ENCODE measurements around the gene TOX4. TPM values are rescaled to one million over a fixed set of nuclear protein-coding genes. Genes with fewer than 3 reads are reported as not detected.

Gene TOX4
- total RNA-seq, result 16.6 and 23.0 TPM in 2 replicates

DNA sequence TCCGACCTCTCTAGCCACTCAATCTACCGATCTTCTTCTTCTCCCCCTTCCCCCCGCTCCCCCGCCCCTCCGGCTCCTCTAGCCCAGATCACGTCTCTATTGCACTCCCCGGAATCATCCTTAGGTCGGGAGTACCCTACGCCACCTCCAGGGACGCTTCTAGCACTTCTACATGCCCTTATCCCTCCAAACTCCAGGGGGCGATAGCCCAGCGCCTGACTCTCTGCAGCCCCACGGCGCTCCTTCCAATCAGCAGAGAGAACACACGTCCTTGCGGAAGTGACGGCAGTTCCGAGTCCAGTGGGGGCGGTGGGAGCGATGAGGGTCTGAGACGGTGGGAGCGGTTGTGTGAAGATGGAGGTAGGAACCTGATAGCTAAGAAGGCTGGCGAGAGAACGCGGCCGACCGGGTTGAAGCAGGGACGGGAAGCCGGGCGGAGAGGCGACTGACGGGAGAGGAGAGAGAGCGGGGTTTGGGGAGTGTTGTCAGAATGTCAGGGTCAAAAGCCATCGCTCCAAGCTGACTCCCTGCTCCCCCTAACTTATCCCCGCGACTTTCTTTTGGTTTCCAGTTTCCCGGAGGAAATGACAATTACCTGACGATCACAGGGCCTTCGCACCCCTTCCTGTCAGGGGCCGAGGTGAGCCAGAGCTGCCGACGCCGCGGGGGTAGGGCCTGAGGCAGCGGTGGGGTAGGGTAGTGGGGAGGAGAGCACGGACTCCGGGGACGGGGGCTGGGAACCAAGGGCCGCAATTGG is at the start of gene TOX4, which contains the start of gene RAB2B:
Gene TOX4, plus strand, starts transcription at position 271 of the 757 bp plus-strand sequence. Its CDS starts 84 bp downstream, at position 355.
Gene RAB2B, minus strand, starts transcription at position 35 of the 757 bp plus-strand sequence. CDS start 87 bp downstream, outside the sequence.
- Histone ChIP-seq H3K4me3 (ENCODE audit: low read depth, low read length) (peak within 1 kb of the TSS; percentile 99), H3K36me3 (ENCODE audit: control insufficient read depth, insufficient read depth, low read length) (no peaks in the 10 kb centered on the region), H3K27me3 (ENCODE audit: control insufficient read depth, insufficient read depth, low read length) (no peaks in the 10 kb centered on the region)
- peak; percentile 97 for DNase-seq (ENCODE audit: low read depth)
- TF ChIP-seq, protein P1, sequence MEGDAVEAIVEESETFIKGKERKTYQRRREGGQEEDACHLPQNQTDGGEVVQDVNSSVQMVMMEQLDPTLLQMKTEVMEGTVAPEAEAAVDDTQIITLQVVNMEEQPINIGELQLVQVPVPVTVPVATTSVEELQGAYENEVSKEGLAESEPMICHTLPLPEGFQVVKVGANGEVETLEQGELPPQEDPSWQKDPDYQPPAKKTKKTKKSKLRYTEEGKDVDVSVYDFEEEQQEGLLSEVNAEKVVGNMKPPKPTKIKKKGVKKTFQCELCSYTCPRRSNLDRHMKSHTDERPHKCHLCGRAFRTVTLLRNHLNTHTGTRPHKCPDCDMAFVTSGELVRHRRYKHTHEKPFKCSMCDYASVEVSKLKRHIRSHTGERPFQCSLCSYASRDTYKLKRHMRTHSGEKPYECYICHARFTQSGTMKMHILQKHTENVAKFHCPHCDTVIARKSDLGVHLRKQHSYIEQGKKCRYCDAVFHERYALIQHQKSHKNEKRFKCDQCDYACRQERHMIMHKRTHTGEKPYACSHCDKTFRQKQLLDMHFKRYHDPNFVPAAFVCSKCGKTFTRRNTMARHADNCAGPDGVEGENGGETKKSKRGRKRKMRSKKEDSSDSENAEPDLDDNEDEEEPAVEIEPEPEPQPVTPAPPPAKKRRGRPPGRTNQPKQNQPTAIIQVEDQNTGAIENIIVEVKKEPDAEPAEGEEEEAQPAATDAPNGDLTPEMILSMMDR (IDR thresholded peaks at IDR 0.05; ENCODE audit: insufficient read depth, low read length, severe bottlenecking), result peak; percentile 98
- no peak for FAIRE-seq

DNA sequence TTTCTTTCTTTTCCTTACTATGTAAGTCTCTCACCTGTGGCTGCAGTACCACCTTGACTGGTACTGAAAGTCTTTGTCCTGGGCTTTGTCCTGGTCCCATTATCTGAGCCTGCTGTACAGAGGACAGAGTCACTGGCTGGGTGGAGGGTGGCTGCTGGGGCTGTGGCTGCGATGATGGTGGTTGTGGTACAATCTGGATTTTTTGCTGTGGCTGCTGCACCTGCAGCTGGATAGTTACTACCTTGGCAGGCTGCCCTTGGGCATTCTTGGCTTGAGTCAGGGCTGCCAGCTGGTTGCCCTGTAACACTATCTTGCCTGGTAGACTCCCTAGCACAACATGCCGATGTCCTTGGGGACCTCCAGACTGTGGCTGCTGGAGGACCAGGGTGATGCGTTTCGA is 48.1 kb upstream of the TOX4 start:
- H3K4me3 ChIP-seq (ENCODE audit: low read depth, low read length), result no peak overlapping the region
- H3K27me3 ChIP-seq (ENCODE audit: control insufficient read depth, insufficient read depth, low read length), result no peaks in the 10 kb centered on the region
- peaks cover 28% of the 10 kb centered on the region for H3K36me3 ChIP-seq (ENCODE audit: control insufficient read depth, insufficient read depth, low read length)
- no peak for DNase-seq (ENCODE audit: low read depth)
- FAIRE-seq, result no peak
- TF ChIP-seq, protein P1 (IDR thresholded peaks at IDR 0.05; ENCODE audit: insufficient read depth, low read length, severe bottlenecking), result no peak

GRCh38 chr14:21431126-21431525 is 45.9 kb upstream of the TOX4 start:
- no peaks in the 10 kb centered on the region for H3K27me3 ChIP-seq (ENCODE audit: control insufficient read depth, insufficient read depth, low read length)
- H3K36me3 ChIP-seq (ENCODE audit: control insufficient read depth, insufficient read depth, low read length), result peaks cover 22% of the 10 kb centered on the region
- TF ChIP-seq, protein P1 (IDR thresholded peaks at IDR 0.05; ENCODE audit: insufficient read depth, low read length, severe bottlenecking), result no peak
- no peak for DNase-seq (ENCODE audit: low read depth)
- no peak overlapping the region for H3K4me3 ChIP-seq (ENCODE audit: low read depth, low read length)
- no peak for FAIRE-seq

- Histone ChIP-seq H3K27me3 (ENCODE audit: control insufficient read depth, insufficient read depth, low read length) (no peaks in the 10 kb centered on the region), H3K4me3 (ENCODE audit: low read depth, low read length) (peak overlapping the region; percentile 96), H3K36me3 (ENCODE audit: control insufficient read depth, insufficient read depth, low read length) (no peaks in the 10 kb centered on the region)
- FAIRE-seq (no peak), DNase-seq (ENCODE audit: low read depth) (peak; percentile 5)
- TF ChIP-seq, protein P1 (IDR thresholded peaks at IDR 0.05; ENCODE audit: insufficient read depth, low read length, severe bottlenecking), result no peak
These were observed 40.4 kb upstream of the TOX4 start for GRCh38 chr14:21436567-21437062.

- TF ChIP-seq, protein P1 (IDR thresholded peaks at IDR 0.05; ENCODE audit: insufficient read depth, low read length, severe bottlenecking), result no peak
- peak overlapping the region; percentile 96 for H3K4me3 ChIP-seq (ENCODE audit: low read depth, low read length)
- no peak for FAIRE-seq
- peaks cover 1% of the 10 kb centered on the region for H3K36me3 ChIP-seq (ENCODE audit: control insufficient read depth, insufficient read depth, low read length)
- DNase-seq (ENCODE audit: low read depth), result peak; percentile 91
- H3K27me3 ChIP-seq (ENCODE audit: control insufficient read depth, insufficient read depth, low read length), result no peaks in the 10 kb centered on the region
These were observed 39.7 kb upstream of the TOX4 start for GRCh38 chr14:21437063-21437901.

Measured in bronchial epithelial cell (primary cell).